NT2/D1 (cell line): ENCODE results near the gene FAM53B.
"Not testable (repeated sequence)": the region's sequence is repeated elsewhere in the genome, so short reads cannot be mapped to it uniquely, and the experiment has no call there.

Experiments used
- DNase-seq: peaks from one replicate; pipeline ENCODE4 v3.0.0-alpha.2; 2011; ENCODE audit warnings: low read depth, low spot score
- H3K27me3 ChIP-seq: 2 replicates; pipeline ENCODE4 v1.6.0; 2011; ENCODE audit warnings: mild to moderate bottlenecking; ENCODE audit not compliant: insufficient read length, insufficient read depth
- H3K36me3 ChIP-seq: 2 replicates; pipeline ENCODE4 v1.6.1; 2011; ENCODE audit warnings: mild to moderate bottlenecking, low read length, mixed read lengths; ENCODE audit not compliant: insufficient read depth, insufficient read length
- H3K4me1 ChIP-seq: 2 replicates; pipeline ENCODE4 v1.5.1; 2011; ENCODE audit not compliant: insufficient read depth, insufficient read length
- H3K4me3 ChIP-seq: 2 replicates; pipeline ENCODE4 v1.5.1; 2011; ENCODE audit warnings: low read depth; ENCODE audit not compliant: insufficient read length
- H3K9ac ChIP-seq: 2 replicates; pipeline ENCODE4 v1.6.0; 2011; ENCODE audit warnings: low read depth; ENCODE audit not compliant: insufficient read length
- H3K9me3 ChIP-seq: 2 replicates; pipeline ENCODE4 v1.5.1; 2011; ENCODE audit warnings: mild to moderate bottlenecking, low read length; ENCODE audit not compliant: insufficient read depth
- SUZ12 ChIP-seq: IDR thresholded peaks from 2 replicates; pipeline ENCODE4 v1.6.1; 2011; ENCODE audit not compliant: insufficient read length, insufficient read depth; ENCODE audit errors: extremely low read depth
- YY1 ChIP-seq: IDR thresholded peaks from 2 replicates; pipeline ENCODE4 v1.6.1; 2011; ENCODE audit not compliant: insufficient read length, insufficient read depth
- ZNF274 ChIP-seq: IDR thresholded peaks from 2 replicates; pipeline ENCODE4 v1.6.1; 2011; ENCODE audit warnings: mild to moderate bottlenecking, low read depth, low read length

Gene FAM53B

GRCh38 chr10:124762281-124762680, 18.1 kb upstream of the FAM53B start:
- Histone ChIP-seq H3K9me3 (no peaks in the 10 kb centered on the region), H3K36me3 (peaks cover 59% of the 10 kb centered on the region), H3K4me3 (no peak overlapping the region), H3K27me3 (no peaks in the 10 kb centered on the region), H3K4me1 (no peaks in the 10 kb centered on the region), H3K9ac (no peak overlapping the region)
- no peak for TF ChIP-seq YY1
- no peak for DNase-seq

GRCh38 chr10:124756156-124756903, 12.2 kb upstream of the FAM53B start:
- Histone ChIP-seq H3K4me3 (no peak overlapping the region), H3K36me3 (peaks cover 45% of the 10 kb centered on the region), H3K4me1 (peaks cover 2% of the 10 kb centered on the region), H3K27me3 (no peaks in the 10 kb centered on the region), H3K9me3 (no peaks in the 10 kb centered on the region), H3K9ac (no peak overlapping the region)
- TF ChIP-seq SUZ12: no peak
- no peak for TF ChIP-seq ZNF274
- TF ChIP-seq YY1: no peak
- DNase-seq: no peak

- DNase-seq: no peak
- Histone ChIP-seq H3K9ac (no peak overlapping the region), H3K36me3 (peaks cover 38% of the 10 kb centered on the region)
Measured at GRCh38 chr10:124755581-124755980, 11.4 kb upstream of the FAM53B start.

GRCh38 chr10:124754227-124754626, 10.0 kb upstream of the FAM53B start:
- Histone ChIP-seq H3K4me1 (peaks cover 2% of the 10 kb centered on the region), H3K9me3 (no peaks in the 10 kb centered on the region), H3K36me3 (peaks cover 29% of the 10 kb centered on the region), H3K27me3 (no peaks in the 10 kb centered on the region), H3K9ac (no peak overlapping the region), H3K4me3 (no peak overlapping the region)
- DNase-seq: no peak
- TF ChIP-seq SUZ12 (no peak), YY1 (no peak), ZNF274 (no peak)

More at GRCh38 chr10:124755581-124755980, 11.4 kb upstream of the FAM53B start:
- no peak overlapping the region for H3K4me3 ChIP-seq
- H3K4me1 ChIP-seq: peaks cover 2% of the 10 kb centered on the region
- H3K27me3 ChIP-seq: no peaks in the 10 kb centered on the region
- TF ChIP-seq SUZ12 (no peak), YY1 (no peak)
- no peaks in the 10 kb centered on the region for H3K9me3 ChIP-seq

GRCh38 chr10:124748953-124749645, 4.9 kb upstream of the FAM53B start:
- no peak overlapping the region for H3K9ac ChIP-seq
- TF ChIP-seq SUZ12 (no peak), ZNF274 (no peak), YY1 (no peak)
- H3K4me3 ChIP-seq: no peak overlapping the region
- H3K36me3 ChIP-seq: peaks cover 16% of the 10 kb centered on the region
- no peaks in the 10 kb centered on the region for H3K4me1 ChIP-seq
- H3K9me3 ChIP-seq: no peaks in the 10 kb centered on the region
- DNase-seq: no peak
- no peaks in the 10 kb centered on the region for H3K27me3 ChIP-seq

- Histone ChIP-seq H3K4me3 (no peak overlapping the region), H3K36me3 (peaks cover 10% of the 10 kb centered on the region), H3K27me3 (no peaks in the 10 kb centered on the region), H3K9ac (no peak overlapping the region), H3K4me1 (no peaks in the 10 kb centered on the region), H3K9me3 (no peaks in the 10 kb centered on the region)
- no peak for DNase-seq
- no peak for TF ChIP-seq ZNF274
Measured at GRCh38 chr10:124748166-124748565, 4.0 kb upstream of the FAM53B start.

GRCh38 chr10:124747745-124748144, 3.6 kb upstream of the FAM53B start:
- Histone ChIP-seq H3K9me3 (no peaks in the 10 kb centered on the region), H3K27me3 (no peaks in the 10 kb centered on the region), H3K9ac (no peak overlapping the region), H3K4me3 (no peak overlapping the region), H3K36me3 (peaks cover 10% of the 10 kb centered on the region), H3K4me1 (no peaks in the 10 kb centered on the region)
- no peak for DNase-seq
- TF ChIP-seq ZNF274 (no peak), SUZ12 (no peak), YY1 (no peak)

- no peak overlapping the region for H3K4me3 ChIP-seq
- no peaks in the 10 kb centered on the region for H3K27me3 ChIP-seq
- H3K9me3 ChIP-seq: no peaks in the 10 kb centered on the region
- H3K36me3 ChIP-seq: peaks cover 10% of the 10 kb centered on the region
- H3K4me1 ChIP-seq: no peaks in the 10 kb centered on the region
- no peak for DNase-seq
- no peak for TF ChIP-seq ZNF274
- H3K9ac ChIP-seq: no peak overlapping the region
Measured at GRCh38 chr10:124746992-124747391, 2.8 kb upstream of the FAM53B start.

- H3K36me3 ChIP-seq: peaks cover 10% of the 10 kb centered on the region
- not testable (repeated sequence) for H3K4me1 ChIP-seq, H3K9ac ChIP-seq, DNase-seq, H3K27me3 ChIP-seq, H3K4me3 ChIP-seq, H3K9me3 ChIP-seq
Measured at GRCh38 chr10:124746447-124746846, 2.3 kb upstream of the FAM53B start.
